Fibroblast of mammary gland (primary cell): ENCODE data around the gene WWOX.
"Not testable (repeated sequence)": the region's sequence is repeated elsewhere in the genome, so short reads cannot be mapped to it uniquely, and the experiment has no call there.

ENCODE experiments used
- DNase-seq: peaks from one replicate; pipeline ENCODE4 v3.0.0-alpha.2; 2010; ENCODE audit warnings: low read depth
- H3K4me3 ChIP-seq: 2 replicates; pipeline ENCODE4 v1.5.1; 2011; ENCODE audit warnings: low read depth, mild to moderate bottlenecking, low read length, moderate library complexity; ENCODE audit not compliant: control insufficient read depth
- CTCF ChIP-seq: conservative IDR thresholded peaks from 2 replicates; pipeline ENCODE4 v1.5.1; 2011; ENCODE audit warnings: low read depth, low read length, inconsistent platforms; ENCODE audit not compliant: control insufficient read depth, insufficient read depth

WWOX gene

GRCh38 chr16:78507576-78507975, 408.1 kb downstream of the WWOX start:
- no peak for DNase-seq
- H3K4me3 ChIP-seq: no peak overlapping the region
- TF ChIP-seq CTCF: no peak

GRCh38 chr16:78509965-78510364, 410.5 kb downstream of the WWOX start:
- H3K4me3 ChIP-seq: no peak overlapping the region
- no peak for TF ChIP-seq CTCF
- no peak for DNase-seq

- TF ChIP-seq CTCF: no peak
- no peak for DNase-seq
- H3K4me3 ChIP-seq: no peak overlapping the region
These were observed 411.0 kb downstream of the WWOX start for GRCh38 chr16:78510496-78510895.

GRCh38 chr16:78513838-78514237, 414.4 kb downstream of the WWOX start:
- peak; percentile 58 for DNase-seq
- no peak for TF ChIP-seq CTCF
- no peak overlapping the region for H3K4me3 ChIP-seq

GRCh38 chr16:78514888-78515287, 415.4 kb downstream of the WWOX start:
- not testable (repeated sequence) for H3K4me3 ChIP-seq, DNase-seq

- TF ChIP-seq CTCF: no peak
- no peak overlapping the region for H3K4me3 ChIP-seq
These were observed 416.0 kb downstream of the WWOX start for GRCh38 chr16:78515421-78515820.

GRCh38 chr16:78516006-78516736, 416.7 kb downstream of the WWOX start:
- no peak overlapping the region for H3K4me3 ChIP-seq
- no peak for TF ChIP-seq CTCF
- DNase-seq: no peak

More at GRCh38 chr16:78515421-78515820, 416.0 kb downstream of the WWOX start:
- no peak for DNase-seq
